Cardiac muscle cell (in vitro differentiated cells and primary cell): ENCODE results near the gene FAM181A. TPM values are rescaled to one million over a fixed set of nuclear protein-coding genes. Genes with fewer than 3 reads are reported as not detected.
A peak's percentile ranks its signal among the peaks of the same experiment; 100 is the strongest.

Source experiments
- DNase-seq, 2 donors: peaks; one replicate each; pipeline versions ENCODE4 v3.0.0 to v3.0.0-alpha.2; 2010 to 2017; ENCODE audit warnings: low read depth in 1 of 2, low spot score in 1 of 2
- H3K27ac ChIP-seq: fragments of 200-600 bp; sonication (generic); 2 replicates; pipeline ENCODE4 v1.5.1; 2016
- H3K27me3 ChIP-seq: fragments of 200-600 bp; sonication (generic); 2 replicates; pipeline ENCODE4 v1.6.0; 2016; ENCODE audit warnings: control low read depth
- H3K36me3 ChIP-seq: fragments of 200-600 bp; sonication (generic); 2 replicates; pipeline ENCODE4 v1.5.1; 2016; ENCODE audit warnings: control low read depth
- H3K4me1 ChIP-seq: fragments of 200-600 bp; sonication (generic); 2 replicates; pipeline ENCODE4 v1.8.1; 2017; ENCODE audit warnings: low read depth, mild to moderate bottlenecking, mixed run types
- H3K4me3 ChIP-seq: fragments of 200-600 bp; sonication (generic); 2 replicates; pipeline ENCODE4 v1.5.1; 2016; ENCODE audit warnings: mild to moderate bottlenecking
- H3K9me3 ChIP-seq: fragments of 200-600 bp; sonication (generic); 2 replicates; pipeline ENCODE4 v1.5.1; 2017; ENCODE audit warnings: low read depth, mild to moderate bottlenecking, control low read depth
- CTCF ChIP-seq: IDR thresholded peaks from 2 replicates; pipeline ENCODE4 v1.5.1; 2012; ENCODE audit warnings: low read depth, mild to moderate bottlenecking, low read length
- polyA plus RNA-seq: library from polyadenylated mRNA; unstranded; fragments of >200 nt; fragmentation: Nextera tagmentation; extraction: Ambion mirVana; gene quantifications from 2 replicates; pipeline ENCODE4 v1.2.1, GENCODE V29; 2016
- total RNA-seq: library from RNA; depleted of rRNA; stranded (reverse); fragments of >200 nt; gene quantifications from 2 replicates; pipeline ENCODE4 v1.2.3, GENCODE V29; 2016

Gene FAM181A
- total and polyA plus RNA-seq, 2 experiments from 2014 or later: not detected

DNA sequence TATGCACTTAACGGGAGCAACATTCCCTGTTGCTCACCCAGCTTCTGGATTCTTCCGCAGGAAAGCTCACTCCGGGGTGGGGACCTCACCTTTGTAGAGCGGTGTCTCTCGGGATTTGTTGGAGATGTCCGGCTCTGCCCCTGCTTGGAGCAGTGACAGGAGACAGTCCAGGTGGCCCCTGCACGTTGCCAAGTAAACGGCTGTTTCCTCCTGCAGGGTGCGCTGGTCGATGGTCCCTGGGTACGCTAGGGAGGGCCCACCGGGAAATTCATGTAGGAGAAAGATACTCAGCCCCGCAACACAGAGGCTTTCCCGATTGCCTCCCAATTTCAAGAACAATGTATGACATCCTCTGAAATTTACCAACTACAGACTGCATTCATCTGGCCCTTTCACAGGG, 26.1 kb downstream of the FAM181A start:
- Histone ChIP-seq H3K27me3 (no peaks in the 10 kb centered on the region), H3K27ac (peak overlapping the region; percentile 95), H3K9me3 (no peaks in the 10 kb centered on the region), H3K4me1 (peaks cover 46% of the 10 kb centered on the region), H3K4me3 (no peak overlapping the region), H3K36me3 (peaks cover 35% of the 10 kb centered on the region)
- DNase-seq: peak in 1 of 2 donors; percentile 37
- TF ChIP-seq CTCF: peak; percentile 8

- no peak for DNase-seq
- Histone ChIP-seq H3K36me3 (peaks cover 33% of the 10 kb centered on the region), H3K27ac (peak overlapping the region; percentile 95), H3K9me3 (no peaks in the 10 kb centered on the region), H3K4me3 (no peak overlapping the region), H3K4me1 (peaks cover 53% of the 10 kb centered on the region), H3K27me3 (no peaks in the 10 kb centered on the region)
- TF ChIP-seq CTCF: no peak
Observed at GRCh38 chr14:93953739-93954515, 26.8 kb downstream of the FAM181A start.

DNA sequence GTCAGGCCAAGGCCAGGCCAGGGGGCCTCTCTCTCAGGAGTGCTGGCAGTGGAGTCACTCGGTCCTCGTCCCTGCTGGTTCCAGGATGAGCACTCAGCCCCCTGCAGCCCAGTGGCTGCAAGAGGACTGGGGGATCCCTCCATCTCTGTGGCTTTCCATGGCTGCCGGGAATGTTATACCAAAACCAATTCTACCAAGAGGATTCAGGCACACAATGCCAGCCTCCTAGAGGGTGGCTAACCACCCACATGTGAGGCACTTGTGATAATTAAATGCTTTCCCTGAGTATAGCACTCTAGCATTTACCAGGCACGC, 27.3 kb downstream of the FAM181A start:
- TF ChIP-seq CTCF: no peak
- peak overlapping the region; percentile 30 for H3K4me3 ChIP-seq
- H3K4me1 ChIP-seq: peaks cover 58% of the 10 kb centered on the region
- H3K27ac ChIP-seq: peak overlapping the region; percentile 95
- H3K36me3 ChIP-seq: peaks cover 29% of the 10 kb centered on the region
- H3K9me3 ChIP-seq: no peaks in the 10 kb centered on the region
- no peaks in the 10 kb centered on the region for H3K27me3 ChIP-seq
- DNase-seq: peak in 1 of 2 donors; percentile 25

DNA sequence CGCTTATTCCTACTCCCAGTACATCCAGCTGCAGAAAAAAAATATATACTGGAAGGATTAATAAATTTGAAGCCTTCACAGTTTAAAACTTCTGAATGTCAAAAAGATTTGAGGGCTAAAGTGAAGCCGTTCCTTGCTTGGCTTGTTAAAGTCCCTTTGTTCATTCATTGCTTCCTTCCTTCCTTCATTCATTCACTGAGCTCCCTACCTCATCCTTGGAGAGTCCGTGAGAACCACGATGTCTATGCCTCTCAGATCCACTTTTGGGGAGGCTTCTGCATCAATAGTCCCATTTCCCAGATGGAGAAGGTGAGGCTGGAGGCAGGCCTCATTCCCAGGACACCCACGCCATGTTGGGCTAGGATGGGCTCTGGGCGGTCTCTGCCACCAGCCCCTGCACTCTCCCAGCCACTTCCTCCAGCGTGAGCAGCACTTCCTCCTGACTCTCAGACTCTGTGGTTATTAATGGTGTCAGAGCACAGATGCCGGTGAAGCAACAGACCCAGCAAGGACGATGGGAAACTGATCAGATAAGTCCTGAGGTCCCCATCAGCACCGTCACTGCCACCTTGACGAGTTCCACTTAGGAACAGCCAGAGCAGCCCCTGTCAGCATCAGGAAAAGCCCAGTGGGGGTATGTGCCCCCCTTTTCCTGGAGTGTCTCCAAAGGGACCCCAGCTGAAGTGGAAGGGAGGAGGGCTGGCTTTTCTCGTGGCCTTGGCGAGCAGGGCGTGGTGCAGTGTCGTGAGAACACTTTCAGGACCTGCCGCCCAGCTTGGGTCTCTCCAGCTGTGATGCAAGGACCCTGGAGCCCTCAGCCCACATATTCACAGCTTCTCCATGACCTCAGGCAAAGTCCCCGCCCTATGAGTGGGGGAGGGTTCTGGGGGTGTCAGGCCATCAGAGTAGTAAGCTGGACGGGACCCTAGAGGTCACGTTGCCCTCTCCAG, 28.0 kb downstream of the FAM181A start:
- H3K27me3 ChIP-seq: no peaks in the 10 kb centered on the region
- DNase-seq: peak in 1 of 2 donors; percentile 66
- H3K4me3 ChIP-seq: peak overlapping the region; percentile 30
- no peak for TF ChIP-seq CTCF
- H3K27ac ChIP-seq: peak overlapping the region; percentile 95
- H3K4me1 ChIP-seq: peaks cover 61% of the 10 kb centered on the region
- no peaks in the 10 kb centered on the region for H3K9me3 ChIP-seq
- H3K36me3 ChIP-seq: peaks cover 22% of the 10 kb centered on the region

DNA sequence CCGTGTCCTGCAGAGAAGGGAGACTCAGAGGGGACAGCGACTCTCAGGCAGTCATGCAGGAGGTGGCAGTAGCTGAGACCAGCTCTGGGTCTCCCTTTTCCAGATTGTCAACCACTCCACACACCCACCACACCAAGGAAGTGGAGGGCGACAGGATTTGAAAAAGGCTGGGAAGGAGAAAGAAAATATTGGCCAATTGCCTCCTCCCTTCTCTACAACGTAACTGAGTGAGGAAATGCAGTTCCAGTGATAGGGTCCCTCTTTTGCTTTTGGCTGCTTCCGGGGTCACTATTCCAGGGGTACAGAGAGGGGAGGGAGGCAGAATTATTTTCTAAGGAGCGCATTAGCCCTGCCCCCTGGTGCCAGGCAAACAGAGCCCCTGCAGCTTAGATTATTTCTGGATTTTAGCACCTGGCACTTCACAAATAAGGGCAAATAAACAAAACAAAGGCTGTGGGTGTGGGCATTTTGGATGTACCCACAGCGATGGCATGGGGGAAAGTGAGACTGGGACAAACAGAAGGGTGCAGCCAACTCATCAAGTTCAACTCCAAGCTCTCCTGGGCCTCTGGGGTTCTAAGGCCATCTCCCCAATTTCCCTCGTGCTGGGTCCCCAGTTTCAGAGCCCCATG, 28.8 kb downstream of the FAM181A start:
- Histone ChIP-seq H3K4me3 (peak overlapping the region; percentile 30), H3K9me3 (no peaks in the 10 kb centered on the region), H3K4me1 (peaks cover 61% of the 10 kb centered on the region), H3K27me3 (no peaks in the 10 kb centered on the region), H3K36me3 (peaks cover 14% of the 10 kb centered on the region), H3K27ac (peak overlapping the region; percentile 95)
- DNase-seq: no peak
- TF ChIP-seq CTCF: no peak
